PC-9 (cell line): ENCODE results near the gene TTF2. TPM values are rescaled to one million over a fixed set of nuclear protein-coding genes. Genes with fewer than 3 reads are reported as not detected.

Source experiments
- BruUV-seq: library from RNA; stranded (reverse); fragments of 400-500 nt; replicated peaks from 2 replicates; lab custom pipeline; 2021; lab: Mats Ljungman, UMichigan
- CTCF ChIA-PET: fragments of 300-600 bp; sonication (Branson Sonifier 250); formaldehyde crosslinking; loops from one replicate; lab custom pipeline; 2022; ENCODE audit warnings: antibody characterized with exemption; lab: Charles Lee
- POLR2A ChIA-PET: fragments of 300-600 bp; sonication (Branson Sonifier 250); formaldehyde crosslinking; loops from one replicate; lab custom pipeline; 2022; ENCODE audit warnings: antibody characterized with exemption; ENCODE audit not compliant: unreplicated experiment; lab: Charles Lee
- DNase-seq, 2 experiments: peaks; one replicate each; pipeline versions ENCODE4 v3.0.0 to v3.0.0-alpha.2; 2015 to 2022; ENCODE audit warnings: mixed read lengths in 1 of 2
- H2AFZ ChIP-seq: fragments of 200-600 bp; sonication (generic); 2 replicates; pipeline ENCODE4 v1.8.1; 2017; ENCODE audit warnings: antibody characterized with exemption
- H3F3A ChIP-seq: fragments of 200-600 bp; sonication (generic); 2 replicates; pipeline ENCODE4 v1.8.1; 2017; ENCODE audit warnings: antibody characterized with exemption, mild to moderate bottlenecking, low read depth; ENCODE audit not compliant: insufficient read depth
- H3K27ac ChIP-seq: fragments of 200-600 bp; sonication (generic); 2 replicates; pipeline ENCODE4 v1.6.1; 2016; ENCODE audit warnings: mixed run types
- H3K27me3 ChIP-seq: fragments of 200-600 bp; sonication (generic); 2 replicates; pipeline ENCODE4 v1.6.1; 2016; ENCODE audit warnings: low read depth, mixed run types; ENCODE audit not compliant: insufficient read depth
- H3K36me3 ChIP-seq: fragments of 200-600 bp; sonication (generic); 2 replicates; pipeline ENCODE4 v1.6.1; 2016; ENCODE audit warnings: low read depth, mixed run types
- H3K4me1 ChIP-seq: fragments of 200-600 bp; sonication (generic); replicated peaks from 2 replicates; pipeline ENCODE4 v1.6.1; 2016; ENCODE audit warnings: mixed run types; ENCODE audit not compliant: insufficient read depth
- H3K4me2 ChIP-seq: fragments of 200-600 bp; sonication (generic); 2 replicates; pipeline ENCODE4 v1.6.1; 2017; ENCODE audit warnings: mixed run types
- H3K4me3 ChIP-seq: fragments of 200-600 bp; sonication (generic); 2 replicates; pipeline ENCODE4 v1.6.1; 2016; ENCODE audit warnings: mixed run types
- H3K79me2 ChIP-seq: fragments of 200-600 bp; sonication (generic); 2 replicates; pipeline ENCODE4 v1.6.1; 2017; ENCODE audit warnings: low read depth, mixed run types
- H3K9me2 ChIP-seq: fragments of 200-600 bp; sonication (generic); 2 replicates; pipeline ENCODE4 v1.8.1; 2017; ENCODE audit warnings: mild to moderate bottlenecking; ENCODE audit not compliant: insufficient read depth
- H3K9me3 ChIP-seq: fragments of 200-600 bp; sonication (generic); 2 replicates; pipeline ENCODE4 v1.8.1; 2016; ENCODE audit warnings: low read depth; ENCODE audit not compliant: insufficient read depth
- H4K20me1 ChIP-seq: fragments of 200-600 bp; sonication (generic); 2 replicates; pipeline ENCODE4 v1.8.1; 2017; ENCODE audit not compliant: insufficient read depth
- EZH2 ChIP-seq: fragments of 200-600 bp; sonication (generic); IDR thresholded peaks from 2 replicates; pipeline ENCODE4 v1.8.0; 2017; ENCODE audit warnings: antibody characterized with exemption, low read depth
- intact Hi-C: fragments of 100-400 bp; cut with micrococcal nuclease; formaldehyde crosslinking; loops from one replicate; pipeline ENCODE4 v1.10.0; 2022; ENCODE audit not compliant: unreplicated experiment
- total RNA-seq: library from RNA; stranded (reverse); gene quantifications from 2 replicates; pipeline ENCODE4 v1.2.3, GENCODE V29; 2021
- TF ChIP-seq, protein P1 (sequence below): fragments of 200-600 bp; sonication (generic); conservative IDR thresholded peaks from 2 replicates; pipeline ENCODE4 v1.6.1; 2017; ENCODE audit warnings: mixed run types, antibody characterized with exemption, mild to moderate bottlenecking, moderate library complexity

Gene TTF2
- total RNA-seq, 1 experiment from 2014 or later: 62.2 TPM

DNA sequence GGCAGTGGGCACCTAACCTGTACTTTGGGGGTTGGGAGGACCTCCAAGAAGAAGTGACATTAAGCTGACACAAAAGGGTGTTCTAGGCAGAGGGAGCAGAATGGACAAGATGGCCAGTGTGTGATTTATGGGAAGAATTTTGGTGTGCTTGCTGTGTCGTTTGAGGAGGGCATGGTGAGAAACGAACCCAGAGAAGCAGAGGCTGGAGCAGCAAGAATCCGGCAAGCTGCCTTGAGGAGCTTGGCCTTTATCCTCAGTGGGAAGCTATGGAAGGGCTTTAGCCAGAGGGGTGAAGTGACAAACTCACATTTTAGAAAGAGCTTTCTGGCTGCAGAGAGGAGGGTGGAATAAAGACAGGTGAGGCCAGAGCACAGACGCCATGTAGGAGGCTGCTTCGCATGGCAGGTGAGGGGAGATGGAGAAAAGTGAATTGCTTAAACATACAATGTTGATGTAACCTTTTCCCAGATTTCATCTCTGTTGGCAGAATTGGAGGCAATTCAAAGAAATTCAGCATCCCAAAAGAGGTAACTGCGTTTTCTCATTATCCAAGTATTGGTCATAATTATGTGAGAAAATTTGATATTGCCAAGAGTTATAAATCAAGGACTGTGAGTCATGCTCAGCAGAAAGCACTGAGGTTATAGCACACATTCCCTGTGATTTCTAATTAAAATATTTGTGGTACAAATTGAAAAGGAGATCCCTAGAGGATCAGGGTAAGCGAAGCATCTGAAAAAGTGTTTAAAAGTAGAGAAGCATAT lies 34.9 kb downstream of the TTF2 start:
- Histone ChIP-seq H3K27me3 (no peaks in the 10 kb centered on the region), H3K36me3 (peaks cover 75% of the 10 kb centered on the region), H2AFZ (no peak overlapping the region), H3K4me1 (peaks cover 13% of the 10 kb centered on the region; the same call in 1 of the 2 replicates), H3K9me2 (no peaks in the 10 kb centered on the region; the same call in 1 of the 2 replicates), H3K4me2 (no peak overlapping the region), H3K79me2 (no peaks in the 10 kb centered on the region), H4K20me1 (no peaks in the 10 kb centered on the region), H3K9me3 (no peaks in the 10 kb centered on the region), H3F3A (no peaks in the 10 kb centered on the region; the same call in 1 of the 2 replicates), H3K4me3 (no peak overlapping the region), H3K27ac (no peak overlapping the region)
- intact Hi-C loops: no loop called here
- ChIA-PET POLR2A (no interaction called here), CTCF (no interaction called here)
- BruUV-seq: no TSS peak
- no peak for DNase-seq
- TF ChIP-seq EZH2: no peak
- TF ChIP-seq, protein P1, sequence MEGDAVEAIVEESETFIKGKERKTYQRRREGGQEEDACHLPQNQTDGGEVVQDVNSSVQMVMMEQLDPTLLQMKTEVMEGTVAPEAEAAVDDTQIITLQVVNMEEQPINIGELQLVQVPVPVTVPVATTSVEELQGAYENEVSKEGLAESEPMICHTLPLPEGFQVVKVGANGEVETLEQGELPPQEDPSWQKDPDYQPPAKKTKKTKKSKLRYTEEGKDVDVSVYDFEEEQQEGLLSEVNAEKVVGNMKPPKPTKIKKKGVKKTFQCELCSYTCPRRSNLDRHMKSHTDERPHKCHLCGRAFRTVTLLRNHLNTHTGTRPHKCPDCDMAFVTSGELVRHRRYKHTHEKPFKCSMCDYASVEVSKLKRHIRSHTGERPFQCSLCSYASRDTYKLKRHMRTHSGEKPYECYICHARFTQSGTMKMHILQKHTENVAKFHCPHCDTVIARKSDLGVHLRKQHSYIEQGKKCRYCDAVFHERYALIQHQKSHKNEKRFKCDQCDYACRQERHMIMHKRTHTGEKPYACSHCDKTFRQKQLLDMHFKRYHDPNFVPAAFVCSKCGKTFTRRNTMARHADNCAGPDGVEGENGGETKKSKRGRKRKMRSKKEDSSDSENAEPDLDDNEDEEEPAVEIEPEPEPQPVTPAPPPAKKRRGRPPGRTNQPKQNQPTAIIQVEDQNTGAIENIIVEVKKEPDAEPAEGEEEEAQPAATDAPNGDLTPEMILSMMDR: no peak

GRCh38 chr1:117096951-117097408 lies 36.9 kb downstream of the TTF2 start:
- TF ChIP-seq, protein P1: no peak
- no peak for TF ChIP-seq EZH2
- no peaks in the 10 kb centered on the region; the same call in 1 of the 2 replicates for H3F3A ChIP-seq
- no peak for DNase-seq
- H3K4me3 ChIP-seq: no peak overlapping the region
- H3K36me3 ChIP-seq: peaks cover 75% of the 10 kb centered on the region
- H3K79me2 ChIP-seq: no peaks in the 10 kb centered on the region
- H3K4me1 ChIP-seq: peaks cover 13% of the 10 kb centered on the region; the same call in 1 of the 2 replicates
- no peak overlapping the region for H3K4me2 ChIP-seq
- ChIA-PET POLR2A (interaction anchor here (0.7 kb wide), 1 partner anchor 511 kb away, joined by 5 read pairs; no protein-coding TSS in a partner anchor), CTCF (no interaction called here)
- H4K20me1 ChIP-seq: no peaks in the 10 kb centered on the region
- no peaks in the 10 kb centered on the region for H3K27me3 ChIP-seq
- intact Hi-C loops: no loop called here
- BruUV-seq: no TSS peak
- H2AFZ ChIP-seq: no peak overlapping the region
- H3K9me3 ChIP-seq: no peaks in the 10 kb centered on the region
- H3K27ac ChIP-seq: no peak overlapping the region
- no peaks in the 10 kb centered on the region for H3K9me2 ChIP-seq

GRCh38 chr1:117097443-117097842 lies 37.3 kb downstream of the TTF2 start:
- H3K36me3 ChIP-seq: peaks cover 74% of the 10 kb centered on the region
- no peak overlapping the region for H3K27ac ChIP-seq
- BruUV-seq: no TSS peak

More at GRCh38 chr1:117097443-117097842, 37.3 kb downstream of the TTF2 start:
- no peaks in the 10 kb centered on the region; the same call in 1 of the 2 replicates for H3F3A ChIP-seq
- no peaks in the 10 kb centered on the region for H3K79me2 ChIP-seq
- no peaks in the 10 kb centered on the region for H3K9me2 ChIP-seq
- H2AFZ ChIP-seq: no peak overlapping the region
- H4K20me1 ChIP-seq: no peaks in the 10 kb centered on the region
- no peaks in the 10 kb centered on the region for H3K9me3 ChIP-seq
- POLR2A ChIA-PET: interaction anchor here (0.7 kb wide), 1 partner anchor 510 kb away, joined by 5 read pairs; no protein-coding TSS in a partner anchor
- H3K4me3 ChIP-seq: no peak overlapping the region
- no peak for TF ChIP-seq EZH2
- CTCF ChIA-PET: no interaction called here
- intact Hi-C loops: no loop called here
- peaks cover 12% of the 10 kb centered on the region; the same call in 1 of the 2 replicates for H3K4me1 ChIP-seq
- no peak for DNase-seq
- no peaks in the 10 kb centered on the region for H3K27me3 ChIP-seq
- H3K4me2 ChIP-seq: no peak overlapping the region
